Ishikawa (cell line): ENCODE measurements around the gene GIMAP4.

ENCODE experiments used
- CEBPB ChIP-seq: IDR thresholded peaks from 2 replicates; pipeline ENCODE4 v1.6.1; 2012
- CREB1 ChIP-seq: IDR thresholded peaks from 2 replicates; pipeline ENCODE4 v1.6.1; 2012; ENCODE audit warnings: low read depth
- EGR1 ChIP-seq: IDR thresholded peaks from 2 replicates; pipeline ENCODE4 v1.6.1; 2012
- EP300 ChIP-seq: IDR thresholded peaks from 2 replicates; pipeline ENCODE4 v1.6.1; 2012; ENCODE audit warnings: borderline replicate concordance
- NFIC ChIP-seq: IDR thresholded peaks from 2 replicates; pipeline ENCODE4 v1.6.1; 2012
- RAD21 ChIP-seq: IDR thresholded peaks from 2 replicates; pipeline ENCODE4 v1.6.1; 2012; ENCODE audit warnings: low read depth
- REST ChIP-seq: IDR thresholded peaks from 2 replicates; pipeline ENCODE4 v1.6.1; 2012; ENCODE audit warnings: low read depth, mild to moderate bottlenecking
- TAF1 ChIP-seq: IDR thresholded peaks from 2 replicates; pipeline ENCODE4 v1.6.1; 2012; ENCODE audit warnings: low read depth, mild to moderate bottlenecking
- TEAD4 ChIP-seq: IDR thresholded peaks from 2 replicates; pipeline ENCODE4 v1.6.1; 2012
- YY1 ChIP-seq: IDR thresholded peaks from 2 replicates; pipeline ENCODE4 v1.6.1; 2012; ENCODE audit warnings: low read depth
- TF ChIP-seq, protein P1 (sequence below): IDR thresholded peaks from 2 replicates; pipeline ENCODE4 v1.6.1; 2012
- TF ChIP-seq, protein P2 (sequence below): IDR thresholded peaks from 2 replicates; pipeline ENCODE4 v1.6.1; 2012

GRCh38 chr7:150553163-150553562 lies 14.0 kb upstream of the GIMAP4 start:
- no peak for TF ChIP-seq TEAD4
- TF ChIP-seq EP300 = no peak
- no peak for TF ChIP-seq CEBPB
- no peak for TF ChIP-seq TAF1
- no peak for TF ChIP-seq EGR1
- TF ChIP-seq CREB1 = no peak
- no peak for TF ChIP-seq YY1
- no peak for TF ChIP-seq REST
- TF ChIP-seq RAD21 = no peak
- TF ChIP-seq, protein P1, sequence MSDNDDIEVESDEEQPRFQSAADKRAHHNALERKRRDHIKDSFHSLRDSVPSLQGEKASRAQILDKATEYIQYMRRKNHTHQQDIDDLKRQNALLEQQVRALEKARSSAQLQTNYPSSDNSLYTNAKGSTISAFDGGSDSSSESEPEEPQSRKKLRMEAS = no peak
- TF ChIP-seq, protein P2, sequence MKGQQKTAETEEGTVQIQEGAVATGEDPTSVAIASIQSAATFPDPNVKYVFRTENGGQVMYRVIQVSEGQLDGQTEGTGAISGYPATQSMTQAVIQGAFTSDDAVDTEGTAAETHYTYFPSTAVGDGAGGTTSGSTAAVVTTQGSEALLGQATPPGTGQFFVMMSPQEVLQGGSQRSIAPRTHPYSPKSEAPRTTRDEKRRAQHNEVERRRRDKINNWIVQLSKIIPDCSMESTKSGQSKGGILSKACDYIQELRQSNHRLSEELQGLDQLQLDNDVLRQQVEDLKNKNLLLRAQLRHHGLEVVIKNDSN = no peak
- TF ChIP-seq NFIC = no peak
